CD4-positive, alpha-beta T cell treated with Interleukin-4 for 1 hour (primary cell): ENCODE results near the gene CAP1.

Source experiments
- DNase-seq, 2 donors: peaks; one replicate each; pipeline ENCODE4 v3.0.0-alpha.2; 2020 to 2022

The CAP1 gene

GRCh38 chr1:40059338-40059959 lies 18.9 kb downstream of the CAP1 start:
- peak; percentile 29 to 60 for DNase-seq

- peak in 1 of 2 donors; percentile 32 for DNase-seq
These were observed 19.6 kb downstream of the CAP1 start for GRCh38 chr1:40059960-40060750.

- DNase-seq, result peak in 1 of 2 donors; percentile 43
These were observed 24.4 kb downstream of the CAP1 start for GRCh38 chr1:40064797-40065499.

DNA sequence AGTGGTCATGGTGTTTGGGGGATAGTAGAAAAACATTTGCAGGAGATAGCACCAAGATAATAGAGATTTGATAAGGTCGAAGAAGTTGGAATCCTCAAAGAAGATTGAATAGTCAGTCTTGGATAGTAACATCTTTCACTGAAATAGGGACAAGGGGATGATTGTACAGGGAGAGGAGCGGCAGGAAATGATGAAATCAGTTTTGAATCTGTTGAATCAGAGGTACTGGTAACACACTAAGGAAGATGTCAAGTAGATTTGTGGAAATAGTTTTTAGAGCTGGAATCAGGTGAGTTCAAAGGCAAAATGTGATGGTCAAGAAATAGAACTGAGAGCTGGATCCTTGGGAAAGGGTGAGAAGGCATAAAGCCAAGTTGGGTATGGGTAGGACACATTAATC lies 26.5 kb downstream of the CAP1 start:
- no peak for DNase-seq

DNA sequence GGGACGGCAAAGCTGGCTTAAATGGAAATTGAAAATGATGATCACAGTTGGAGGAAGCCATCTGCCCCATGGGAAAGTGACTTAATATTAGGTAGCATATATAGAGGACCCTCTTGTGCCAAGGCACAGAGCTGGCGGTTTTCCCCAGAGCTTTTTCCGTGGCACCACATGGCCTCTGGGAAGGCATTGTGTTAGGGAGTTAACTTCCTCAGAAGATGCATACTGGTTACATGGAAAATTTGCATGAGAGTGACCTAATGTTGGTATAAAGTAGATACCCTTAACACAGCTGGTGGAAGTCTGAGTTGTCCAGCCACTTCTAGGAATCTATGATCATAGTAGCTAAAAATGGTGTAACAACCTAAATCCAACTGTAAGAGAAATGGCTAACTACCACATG lies 27.3 kb downstream of the CAP1 start:
- no peak for DNase-seq

- no peak for DNase-seq
These were observed 31.6 kb downstream of the CAP1 start for GRCh38 chr1:40072142-40072541.

DNA sequence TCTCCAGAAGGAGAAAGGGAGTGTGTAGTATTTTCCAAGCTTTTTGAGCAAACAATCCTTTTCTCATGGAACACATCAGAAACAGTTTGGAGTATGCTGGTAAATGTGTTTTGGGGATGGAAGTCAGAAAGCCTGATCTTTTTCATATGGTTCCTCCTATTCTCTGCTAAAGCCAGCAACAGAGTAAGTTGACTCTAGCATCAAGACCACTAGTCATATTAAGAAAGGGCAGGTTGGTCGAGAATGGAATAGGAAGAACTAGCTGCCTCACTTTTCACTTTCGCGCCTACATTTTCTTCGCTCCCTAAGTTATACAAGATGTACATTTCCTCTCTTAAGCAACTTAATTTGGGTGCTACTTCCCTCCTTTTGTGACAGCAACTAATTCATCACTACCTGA lies 32.5 kb downstream of the CAP1 start:
- DNase-seq, result no peak

- DNase-seq, result no peak
These were observed 34.7 kb downstream of the CAP1 start for GRCh38 chr1:40075266-40075665.

DNA sequence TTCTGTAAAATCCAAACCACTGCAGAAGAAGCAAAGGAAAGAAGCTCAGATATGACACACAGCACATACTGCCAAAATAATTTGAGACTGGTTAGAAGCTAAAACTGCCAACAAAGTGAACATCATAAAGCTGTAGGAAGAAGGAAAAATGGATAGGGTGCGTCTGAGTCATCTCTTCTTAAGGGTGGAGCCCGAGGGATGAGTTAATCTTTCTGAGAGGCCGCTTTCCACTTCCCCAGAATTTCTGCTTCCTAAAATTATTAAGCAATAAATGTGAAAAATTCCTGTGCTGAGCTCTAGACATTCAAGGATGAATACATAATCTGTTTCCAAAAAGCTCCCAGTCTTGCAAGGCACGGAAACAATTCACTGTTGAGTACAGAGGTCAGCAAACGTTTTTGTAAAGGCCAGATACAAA lies 36.4 kb downstream of the CAP1 start:
- no peak for DNase-seq

DNA sequence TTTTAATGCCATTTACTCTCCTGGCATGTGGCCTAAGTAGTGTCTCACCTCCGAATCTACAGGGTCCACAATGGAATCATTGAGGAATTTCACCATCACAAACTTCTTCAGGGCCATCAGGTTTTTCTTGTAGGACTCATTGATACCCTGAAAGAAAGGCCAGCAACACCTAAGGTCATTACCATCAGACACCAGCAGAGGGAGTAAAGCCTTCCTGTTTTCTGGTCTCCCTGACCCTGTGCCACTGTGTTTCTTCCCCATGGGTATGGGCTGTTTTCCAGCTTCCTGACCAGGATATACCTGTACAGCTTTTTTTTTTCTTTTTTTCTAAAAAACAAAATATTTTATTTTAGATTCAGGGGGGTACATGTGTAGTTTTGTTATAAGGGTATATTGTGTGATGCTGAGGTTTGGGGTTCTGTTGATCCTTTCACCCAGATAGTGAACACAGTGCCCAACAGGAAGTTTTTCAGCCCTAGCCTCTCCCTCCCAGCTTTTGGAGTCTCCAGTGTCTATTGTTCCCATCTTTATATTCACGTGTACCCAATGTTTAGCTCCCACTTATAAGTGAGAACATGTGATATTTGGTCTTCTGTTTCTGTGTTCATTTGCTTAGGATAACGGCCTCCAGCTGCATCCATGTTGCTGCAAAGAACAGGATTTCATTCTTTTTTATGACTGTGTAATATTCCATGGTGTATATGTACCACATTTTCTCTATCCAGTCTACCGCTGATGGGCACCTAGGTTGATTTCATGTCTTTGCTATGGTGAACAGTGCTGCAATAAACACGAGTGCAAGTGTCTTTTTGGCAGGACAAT lies 38.2 kb downstream of the CAP1 start:
- peak; percentile 60 to 69 for DNase-seq

DNA sequence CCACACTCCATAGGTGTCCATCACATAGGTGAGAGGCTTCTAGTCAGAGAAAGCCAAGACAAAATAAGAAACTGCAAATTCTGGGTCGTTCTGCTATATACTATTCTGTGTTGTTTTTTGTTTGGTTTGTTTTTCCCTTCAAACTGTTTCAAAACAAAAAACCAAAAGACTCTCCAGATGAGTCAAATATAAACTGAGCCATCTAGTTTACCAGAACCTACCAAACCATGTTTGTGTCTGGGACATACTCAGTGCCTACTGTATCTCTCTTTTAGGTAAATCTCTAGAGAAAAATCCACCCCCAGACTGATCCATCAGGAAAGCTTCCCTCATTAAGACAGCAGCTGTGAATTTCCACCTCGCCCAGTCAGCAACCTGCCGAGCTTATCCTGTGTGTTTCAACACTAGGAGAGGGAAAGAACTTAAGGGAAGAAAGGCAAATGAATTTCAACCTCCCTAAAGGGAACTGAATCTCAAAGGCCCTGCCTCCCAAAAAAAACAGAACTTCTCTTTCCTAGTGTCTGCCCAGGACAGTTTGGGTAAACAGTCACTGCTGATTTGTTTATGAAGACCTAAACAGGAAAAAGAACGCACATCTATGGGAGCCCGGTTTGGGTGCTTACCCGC lies 39.4 kb downstream of the CAP1 start:
- DNase-seq, result no peak

DNA sequence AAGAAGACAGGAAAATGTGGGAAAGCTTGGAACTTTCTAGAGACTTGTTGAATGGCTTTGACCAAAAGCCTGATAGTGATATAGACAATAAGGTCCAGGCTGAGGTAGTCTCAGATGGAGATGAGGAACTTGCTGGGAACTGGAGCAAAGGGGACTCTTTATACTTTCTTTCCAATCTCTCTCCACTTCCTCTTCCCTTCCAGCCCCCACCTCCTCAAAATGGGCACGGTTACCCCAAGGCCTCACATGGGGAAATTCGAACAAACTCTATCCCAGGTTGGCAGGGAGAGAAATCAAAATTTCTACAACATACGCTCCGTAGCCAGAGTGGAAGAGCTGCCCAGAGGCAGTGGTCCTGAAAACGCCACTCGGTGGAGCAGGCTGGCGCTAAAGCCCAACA lies 41.3 kb downstream of the CAP1 start:
- no peak for DNase-seq

GRCh38 chr1:40084750-40085149 lies 44.2 kb downstream of the CAP1 start:
- DNase-seq, result peak; percentile 41 to 54

- no peak for DNase-seq
These were observed 50.3 kb downstream of the CAP1 start for GRCh38 chr1:40090652-40091355.

GRCh38 chr1:40092241-40092640 lies 51.7 kb downstream of the CAP1 start:
- DNase-seq, result no peak

DNA sequence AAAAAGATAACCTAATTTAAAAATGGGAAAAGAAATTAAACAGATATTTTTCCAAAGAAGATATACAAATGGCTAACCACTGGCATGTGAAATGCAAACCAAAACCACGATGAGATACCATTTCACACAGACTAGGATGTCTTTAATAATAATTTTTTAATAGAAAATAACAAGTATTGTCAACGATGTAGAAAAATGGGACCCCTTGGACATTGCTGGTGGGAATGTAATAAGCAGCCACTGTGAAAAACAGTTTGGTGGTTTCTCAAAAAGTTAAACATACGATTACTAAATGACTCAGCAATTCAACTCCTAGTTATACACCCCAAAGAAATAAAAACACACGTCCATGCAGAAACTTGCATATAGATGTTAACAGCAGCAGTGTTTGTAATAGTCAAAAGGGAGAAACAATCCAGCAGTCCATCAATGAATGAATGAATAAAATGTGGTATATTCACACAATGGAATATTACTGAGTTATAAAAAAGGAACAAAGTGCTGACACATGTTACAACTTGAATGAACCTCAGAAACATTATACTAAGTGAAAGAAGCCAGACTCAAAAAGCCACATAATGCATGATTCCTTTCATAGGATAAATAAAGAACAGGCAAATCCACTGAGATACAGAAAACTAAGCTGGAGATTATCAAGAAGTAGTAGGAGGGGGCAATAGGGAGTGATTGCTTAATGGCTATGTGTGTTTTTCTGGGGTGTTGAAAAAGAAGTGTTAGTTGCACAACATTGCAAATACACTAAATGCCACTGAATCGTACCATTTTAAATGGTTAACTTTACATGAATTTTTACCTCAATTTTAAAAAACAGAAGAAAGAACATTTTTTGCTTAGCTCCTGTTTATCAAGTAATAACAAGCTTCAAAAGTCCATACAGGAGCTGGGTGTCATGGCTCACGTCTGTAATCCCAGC lies 52.4 kb downstream of the CAP1 start:
- DNase-seq, result no peak

GRCh38 chr1:40094466-40095110 lies 54.1 kb downstream of the CAP1 start:
- no peak for DNase-seq

GRCh38 chr1:40095806-40096205 lies 55.3 kb downstream of the CAP1 start:
- no peak for DNase-seq

DNA sequence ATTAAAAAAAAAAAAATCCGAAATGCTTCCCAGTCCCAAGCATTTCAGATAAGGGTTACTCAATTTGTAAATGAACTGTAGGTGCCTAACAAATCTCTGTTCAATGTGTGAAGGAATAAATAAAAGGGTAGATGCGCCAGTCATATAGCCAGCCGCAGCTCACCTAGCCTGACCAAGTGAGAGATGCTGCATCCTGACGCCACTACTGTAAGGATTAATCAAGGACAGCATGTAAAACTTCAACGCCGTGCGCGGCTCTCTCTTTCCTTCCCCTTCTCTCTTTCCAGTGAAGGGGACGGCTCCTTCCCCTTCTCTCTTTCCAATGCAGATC lies 56.1 kb downstream of the CAP1 start:
- DNase-seq, result no peak
